Activated naive CD4-positive, alpha-beta T cell treated with Interleukin-2 at 50 U/mL for 16 hours (primary cell): ENCODE measurements around the gene MUCL3.
"Not testable (repeated sequence)": the region's sequence is repeated elsewhere in the genome, so short reads cannot be mapped to it uniquely, and the experiment has no call there.

Experiments
- DNase-seq: peaks from one replicate; pipeline ENCODE4 v3.0.0-alpha.2; 2020

Gene MUCL3

DNA sequence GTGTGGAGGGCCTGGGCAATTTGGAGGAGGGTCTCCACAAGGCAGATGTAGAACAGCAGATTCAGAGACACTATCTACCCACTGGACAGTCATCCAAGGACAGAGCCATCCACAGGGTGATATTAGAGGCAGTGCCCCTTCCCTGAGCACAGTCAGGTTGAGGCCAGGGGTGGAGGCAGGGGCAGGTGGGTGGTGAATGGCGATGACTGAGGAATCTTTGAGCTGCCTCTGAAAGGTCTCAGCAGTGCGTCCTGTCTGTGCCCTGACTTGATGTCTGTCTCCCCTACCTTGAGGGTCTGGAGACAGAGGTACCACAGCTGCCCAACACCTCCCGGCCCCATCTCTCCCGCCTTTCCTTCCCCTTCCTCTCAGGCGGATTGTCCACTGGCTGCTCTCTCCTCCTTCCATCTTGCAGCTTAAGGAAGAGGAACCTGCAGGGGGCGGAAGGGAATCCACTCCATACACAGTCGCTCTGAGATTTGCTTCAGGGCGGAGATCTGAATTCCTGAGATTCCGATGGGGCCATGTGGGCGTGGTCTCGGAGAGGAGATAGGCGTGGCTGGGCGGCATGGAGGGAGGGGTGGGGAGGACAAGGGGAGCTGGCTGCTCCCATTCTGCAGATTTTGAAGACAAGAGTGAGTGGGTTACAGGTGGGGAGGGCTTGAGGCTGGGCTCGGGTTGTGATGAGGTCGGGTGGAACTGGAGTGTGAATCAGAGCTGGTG is 1.7 kb downstream of the MUCL3 start:
- no peak for DNase-seq

DNA sequence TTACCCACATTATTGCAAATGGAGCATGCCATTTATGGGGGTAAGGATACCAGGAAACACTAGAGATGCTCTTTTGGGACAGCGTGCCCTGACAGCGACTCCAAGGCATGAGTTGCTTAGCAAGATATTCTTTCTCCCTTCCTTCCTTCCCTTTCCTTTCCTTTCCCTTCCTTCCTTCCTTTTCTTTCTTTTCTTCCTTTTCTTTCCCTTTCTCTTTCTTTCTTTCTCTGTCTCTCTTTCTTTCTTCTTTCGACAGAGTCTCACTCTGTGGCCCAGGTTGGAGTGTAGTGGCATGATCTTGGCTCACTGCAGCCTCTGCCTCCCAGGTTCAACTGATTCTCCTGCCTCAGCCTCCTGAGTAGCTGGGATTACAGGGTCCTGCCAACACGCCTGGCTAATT is 3.3 kb downstream of the MUCL3 start:
- DNase-seq, result no peak

DNA sequence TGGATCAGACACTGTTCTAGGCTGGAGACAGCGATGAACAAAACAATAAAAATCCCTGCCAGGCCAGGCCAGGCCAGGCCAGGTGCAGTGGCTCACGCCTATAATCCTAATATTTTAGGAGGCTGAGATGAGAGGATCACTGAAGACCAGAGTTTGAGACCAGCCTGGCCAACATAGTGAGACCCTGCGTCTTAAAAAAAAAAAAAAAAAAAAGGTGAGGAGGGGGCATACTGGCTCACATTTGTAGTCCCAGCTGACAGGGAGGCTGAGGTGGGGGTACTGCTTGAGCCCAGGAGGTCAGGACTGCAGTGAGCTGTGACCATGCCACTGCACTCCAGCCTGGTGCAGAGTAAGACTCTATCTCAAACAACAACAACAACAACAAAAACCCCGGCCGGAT is 4.5 kb downstream of the MUCL3 start:
- DNase-seq, result no peak

DNA sequence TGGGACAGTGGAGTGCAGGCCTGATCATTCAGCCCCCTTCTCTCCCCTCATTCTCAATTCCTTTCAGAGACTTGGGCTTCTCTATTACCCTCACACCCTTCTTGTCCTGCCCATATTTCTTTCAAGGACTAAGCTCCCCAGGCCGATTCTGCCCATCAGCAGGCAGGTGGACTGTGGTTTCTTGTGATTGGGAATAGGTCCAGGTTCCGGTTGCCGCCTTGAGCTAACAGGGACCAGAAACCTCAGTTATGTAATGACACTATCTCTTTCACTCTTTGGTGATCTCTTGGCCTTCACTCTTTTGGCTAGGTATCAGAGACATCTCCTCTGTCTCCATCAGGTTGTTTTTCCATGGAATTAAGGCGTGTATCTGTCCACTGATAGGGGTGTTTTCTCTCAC is 6.5 kb downstream of the MUCL3 start:
- DNase-seq, result no peak

DNA sequence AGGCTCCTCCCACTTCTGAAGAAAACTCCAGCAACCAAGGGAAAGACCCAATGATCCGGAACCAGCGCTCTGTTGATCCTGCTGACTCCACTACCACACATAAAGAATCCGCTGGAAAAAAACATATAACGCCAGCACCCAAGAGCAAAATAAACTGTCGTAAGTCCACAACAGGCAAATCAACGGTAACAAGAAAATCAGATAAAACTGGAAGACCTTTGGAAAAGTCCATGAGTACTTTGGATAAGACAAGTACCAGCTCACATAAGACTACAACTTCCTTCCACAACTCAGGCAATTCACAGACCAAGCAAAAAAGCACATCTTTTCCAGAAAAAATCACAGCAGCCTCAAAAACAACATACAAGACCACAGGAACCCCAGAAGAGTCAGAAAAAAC is 8.0 kb downstream of the MUCL3 start:
- no peak for DNase-seq

DNA sequence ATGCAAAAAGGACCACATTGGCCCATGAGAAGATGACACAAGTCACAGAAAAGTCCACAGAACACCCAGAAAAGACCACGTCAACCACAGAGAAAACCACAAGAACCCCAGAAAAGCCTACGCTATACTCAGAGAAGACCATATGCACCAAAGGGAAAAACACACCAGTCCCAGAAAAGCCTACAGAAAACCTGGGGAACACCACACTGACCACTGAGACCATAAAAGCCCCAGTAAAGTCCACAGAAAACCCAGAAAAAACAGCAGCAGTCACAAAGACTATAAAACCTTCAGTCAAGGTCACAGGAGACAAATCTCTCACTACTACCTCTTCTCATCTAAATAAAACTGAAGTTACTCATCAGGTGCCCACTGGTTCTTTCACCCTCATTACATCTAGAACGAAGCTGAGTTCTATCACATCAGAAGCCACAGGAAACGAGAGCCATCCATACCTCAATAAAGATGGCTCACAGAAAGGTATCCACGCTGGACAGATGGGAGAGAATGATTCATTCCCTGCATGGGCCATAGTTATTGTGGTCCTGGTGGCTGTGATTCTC is 11.2 kb downstream of the MUCL3 start:
- no peak for DNase-seq

DNA sequence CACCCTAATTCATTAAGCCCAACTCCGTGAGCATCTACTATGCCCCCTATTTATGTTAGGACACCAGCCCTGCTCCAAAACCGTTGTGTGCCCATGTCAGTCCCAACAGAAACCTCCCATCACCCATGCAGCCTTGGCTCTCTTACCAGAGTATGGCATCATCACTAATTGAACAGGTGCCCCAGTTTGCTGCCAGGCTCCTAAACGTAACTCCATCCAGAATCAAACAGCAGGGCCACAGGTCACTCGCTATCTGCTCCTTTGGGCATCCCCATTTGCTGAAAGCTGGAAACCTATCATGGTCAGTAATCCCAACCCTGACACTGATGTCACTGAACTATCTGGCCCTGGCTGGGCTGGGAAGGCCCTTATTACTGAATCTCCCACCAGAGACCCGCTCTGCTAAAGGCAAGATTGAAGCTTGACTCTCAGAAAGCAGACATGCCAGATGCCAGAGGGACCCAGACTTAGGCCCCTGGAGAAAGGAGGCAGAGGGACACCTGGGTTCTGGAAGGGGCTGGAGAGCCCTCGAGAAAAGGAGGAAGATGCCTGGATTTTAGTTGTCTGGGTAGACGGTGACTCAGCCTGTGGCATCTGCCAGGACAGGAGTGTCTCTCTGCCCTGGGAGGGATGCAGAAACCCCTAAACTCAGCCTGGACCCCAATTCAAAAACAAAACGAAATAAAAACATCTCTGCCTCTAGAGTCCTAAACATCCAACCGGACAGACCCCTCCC is 14.0 kb downstream of the MUCL3 start:
- no peak for DNase-seq

DNA sequence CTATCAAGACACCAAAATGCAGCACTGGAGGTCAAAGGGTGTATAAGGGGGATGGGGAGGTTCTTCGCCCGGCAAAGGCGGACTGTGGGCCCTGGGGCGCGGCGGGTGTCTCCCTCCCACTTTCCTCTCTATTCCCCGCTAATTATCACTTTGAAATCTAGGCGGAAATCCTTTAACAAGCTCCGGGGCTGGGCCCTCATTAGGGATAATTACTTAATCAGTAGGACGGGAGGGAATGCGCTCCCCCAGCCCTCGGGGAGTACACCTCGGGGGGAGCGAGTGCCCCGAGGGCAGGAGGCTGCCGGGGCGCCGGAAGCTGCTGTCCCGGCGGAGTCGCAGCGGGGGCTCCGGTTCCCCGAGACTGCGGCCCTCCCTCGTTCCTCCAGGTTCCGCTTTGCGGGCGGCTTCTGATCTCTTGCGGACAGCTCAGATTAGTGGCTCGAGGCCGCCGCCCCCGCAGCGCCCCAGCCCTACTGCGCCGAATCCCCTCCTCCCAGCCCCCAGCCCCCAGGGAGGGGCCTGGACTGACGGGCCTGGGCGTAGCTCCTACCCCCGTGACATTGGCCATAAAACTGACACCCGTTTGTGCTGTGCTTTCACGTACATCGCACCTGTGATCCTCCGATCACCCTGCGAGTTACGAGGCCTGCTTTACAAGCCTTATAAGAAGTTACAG is 14.7 kb downstream of the MUCL3 start:
- DNase-seq, result peak; percentile 75

DNA sequence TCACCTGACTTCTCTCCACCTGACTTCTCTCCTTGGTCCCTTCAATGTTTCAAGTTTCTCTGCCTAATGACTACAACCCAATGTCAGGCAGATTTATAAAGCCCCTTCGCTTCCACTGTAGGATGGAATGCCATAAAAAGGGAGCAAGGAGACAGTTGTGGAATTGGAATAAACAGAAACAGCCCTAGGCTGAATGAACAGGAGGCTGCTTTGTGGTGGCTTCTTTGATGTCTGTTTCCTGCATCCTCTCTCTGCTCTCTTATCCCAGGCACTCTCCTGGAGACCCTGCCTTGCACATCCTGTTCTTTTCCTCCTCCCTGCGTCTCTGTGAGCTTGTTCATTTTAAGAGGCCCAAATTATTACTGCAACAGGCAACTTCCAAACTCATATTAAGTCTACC is 16.9 kb downstream of the MUCL3 start:
- no peak for DNase-seq

DNA sequence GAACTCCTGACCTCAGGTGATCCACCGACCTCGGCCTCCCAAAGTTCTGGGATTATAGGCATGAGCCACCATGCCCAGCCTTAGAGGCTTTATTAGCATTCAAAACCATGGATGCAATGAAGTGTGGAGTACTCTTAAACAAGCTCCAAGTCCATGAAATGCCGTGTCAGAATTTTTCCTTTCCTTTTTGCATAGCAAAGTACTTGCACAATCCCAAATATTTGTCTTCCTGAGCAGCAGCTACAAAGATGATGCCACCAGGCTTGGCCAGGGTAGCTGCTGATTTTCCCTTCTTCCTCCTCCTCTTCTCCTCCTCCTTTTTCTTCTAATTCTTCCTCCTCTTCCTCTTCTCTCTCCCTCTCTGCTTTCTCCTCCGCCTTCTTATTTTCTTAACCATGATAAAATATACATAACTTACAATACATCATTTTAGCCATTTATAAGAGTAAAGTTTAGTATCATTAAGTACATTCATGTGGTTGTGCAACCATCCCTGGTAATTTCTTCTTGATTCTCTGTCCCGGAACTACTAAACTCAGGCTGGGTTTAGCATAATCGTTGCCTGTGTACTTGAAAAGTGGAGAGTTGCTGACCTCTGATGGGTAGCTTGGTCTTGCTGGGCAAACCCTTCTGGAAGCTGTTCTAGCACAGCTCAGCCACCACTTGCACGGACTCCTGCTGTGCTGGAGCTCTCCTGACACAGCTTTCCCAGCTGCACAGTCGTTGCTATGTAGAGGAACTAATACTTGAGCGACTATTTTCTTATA is 20.3 kb downstream of the MUCL3 start:
- DNase-seq, result no peak

DNA sequence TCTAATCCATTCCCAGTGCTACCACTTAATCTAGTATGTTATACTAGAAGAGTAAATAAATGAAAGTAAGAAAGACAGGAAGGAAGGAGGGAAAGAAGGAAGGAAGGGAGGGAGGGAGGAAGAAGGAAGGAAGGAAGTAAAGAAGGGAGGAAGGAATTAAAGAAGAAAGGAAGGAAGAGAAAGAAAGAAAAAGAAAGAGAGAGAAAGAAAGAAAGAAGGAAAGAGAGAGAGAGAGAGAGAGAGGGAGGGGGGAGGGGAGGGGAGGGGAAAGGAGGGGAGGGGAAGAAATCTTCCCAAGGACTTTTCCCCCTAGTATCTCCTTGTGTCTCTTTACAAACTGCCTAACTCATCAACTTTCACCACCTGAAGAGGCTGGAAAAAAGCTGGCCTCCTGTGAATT is 21.9 kb downstream of the MUCL3 start:
- DNase-seq, result no peak

DNA sequence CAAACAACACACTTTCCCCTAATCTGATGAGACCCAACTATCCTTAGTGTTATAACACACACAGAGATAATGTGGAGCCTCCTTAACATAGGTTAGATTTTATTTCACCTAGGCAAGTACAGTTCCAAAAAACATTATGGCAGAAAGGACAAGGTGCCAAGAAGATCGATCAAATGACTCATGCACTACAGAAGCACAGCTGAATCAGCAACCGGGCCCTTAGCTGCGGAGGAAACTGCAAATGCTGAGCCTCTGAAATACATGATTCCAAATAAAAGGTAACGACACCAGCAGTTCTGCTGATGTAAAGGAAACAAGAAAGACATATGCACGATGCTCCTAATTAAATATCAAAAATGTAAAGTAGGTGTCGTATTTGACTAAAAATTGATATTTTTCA is 22.9 kb downstream of the MUCL3 start:
- no peak for DNase-seq

DNA sequence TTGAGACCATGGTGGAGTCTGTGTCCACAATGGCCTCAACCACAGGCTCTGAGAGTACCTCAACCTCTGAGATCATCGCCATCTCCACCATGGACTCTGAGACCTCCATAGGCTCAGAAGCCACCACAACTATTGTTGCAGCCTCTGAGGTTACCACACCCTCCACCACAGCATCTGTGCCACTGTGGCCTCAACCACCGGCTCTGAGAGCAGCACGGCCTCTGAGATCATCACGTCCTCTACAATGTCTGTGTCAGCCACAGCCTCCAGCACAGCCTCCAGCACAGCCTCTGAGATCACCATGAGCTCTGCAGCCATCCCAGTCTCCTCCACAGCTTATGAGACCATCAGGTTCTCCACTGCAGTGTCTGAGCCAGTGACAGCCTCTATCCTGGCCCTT is 23.3 kb downstream of the MUCL3 start:
- DNase-seq, result no peak

DNA sequence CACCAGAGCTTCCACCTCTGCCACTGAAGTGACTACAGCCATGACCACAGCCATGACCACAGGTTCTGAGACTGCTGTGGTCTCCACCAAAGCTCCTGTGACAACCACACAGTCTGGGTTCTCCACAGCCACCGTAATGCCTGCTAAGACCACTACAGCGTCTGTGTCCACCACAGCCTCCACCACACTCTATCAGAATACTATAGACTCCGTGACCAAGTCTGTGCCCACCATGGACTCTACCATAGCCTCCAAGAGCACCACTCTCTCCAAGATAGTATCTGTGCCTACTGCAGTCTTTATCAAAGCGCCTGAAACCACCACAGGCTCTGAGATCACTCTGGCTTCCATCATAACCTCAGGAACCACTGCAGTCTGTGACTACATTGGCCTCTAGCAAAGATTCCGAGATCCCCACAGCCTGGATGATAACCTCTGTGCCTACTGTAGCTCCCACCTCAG is 24.4 kb downstream of the MUCL3 start:
- no peak for DNase-seq

DNA sequence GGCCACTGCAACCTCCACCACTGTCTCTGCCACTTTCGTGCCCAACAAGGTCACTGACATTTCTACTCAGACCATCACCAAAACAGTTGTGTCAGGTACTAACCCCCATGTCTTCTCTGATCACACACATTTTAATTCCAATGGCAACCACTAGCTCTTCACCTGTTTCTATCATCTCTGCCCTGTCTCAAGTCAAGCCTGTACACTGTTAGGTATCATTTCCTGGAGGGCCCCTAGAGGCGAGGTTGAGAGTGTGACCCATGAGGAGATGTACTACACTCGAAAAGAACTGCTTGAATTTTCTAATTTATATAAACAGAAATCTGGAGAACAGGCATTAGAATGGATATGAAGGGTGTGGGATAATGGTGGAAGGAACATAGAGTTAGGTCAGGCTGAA is 25.4 kb downstream of the MUCL3 start:
- no peak for DNase-seq

DNA sequence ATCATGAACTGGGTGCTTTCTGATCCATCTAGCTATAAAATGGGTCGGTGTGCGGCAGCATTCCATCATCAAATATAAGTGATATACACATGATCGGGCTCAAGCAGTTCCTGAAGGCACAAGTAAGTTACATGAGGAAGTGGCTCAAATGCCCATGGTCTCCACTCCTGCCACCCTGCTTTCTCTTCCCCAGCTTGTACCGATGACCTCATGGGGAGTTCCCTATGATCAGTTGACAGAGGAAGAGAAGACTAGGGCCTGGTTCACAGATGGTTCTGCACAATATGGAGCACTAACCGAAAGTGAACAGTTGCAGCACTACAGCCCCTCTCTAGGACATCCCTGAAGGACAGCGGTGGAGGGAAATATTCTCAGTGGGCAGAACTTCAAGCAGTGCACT is 28.4 kb downstream of the MUCL3 start:
- not testable (repeated sequence) for DNase-seq

DNA sequence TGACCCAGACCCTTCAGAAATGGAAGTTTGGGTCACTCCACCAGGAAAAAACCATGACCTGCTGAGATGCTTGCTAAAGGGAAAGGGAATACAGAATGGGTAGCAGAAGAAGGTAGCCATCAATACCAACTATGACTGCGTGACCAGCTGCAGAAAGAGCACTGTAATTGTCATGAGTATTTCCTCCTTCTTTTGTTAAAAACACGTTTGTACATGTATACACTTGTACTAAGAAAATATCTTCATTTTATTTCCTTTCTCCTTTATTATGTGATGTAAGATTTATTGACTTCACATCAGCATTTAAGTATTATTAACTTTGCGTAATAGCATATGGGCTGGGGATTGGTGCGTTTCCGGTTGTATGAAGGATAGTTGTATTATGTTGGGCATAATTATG is 30.2 kb downstream of the MUCL3 start:
- no peak for DNase-seq

DNA sequence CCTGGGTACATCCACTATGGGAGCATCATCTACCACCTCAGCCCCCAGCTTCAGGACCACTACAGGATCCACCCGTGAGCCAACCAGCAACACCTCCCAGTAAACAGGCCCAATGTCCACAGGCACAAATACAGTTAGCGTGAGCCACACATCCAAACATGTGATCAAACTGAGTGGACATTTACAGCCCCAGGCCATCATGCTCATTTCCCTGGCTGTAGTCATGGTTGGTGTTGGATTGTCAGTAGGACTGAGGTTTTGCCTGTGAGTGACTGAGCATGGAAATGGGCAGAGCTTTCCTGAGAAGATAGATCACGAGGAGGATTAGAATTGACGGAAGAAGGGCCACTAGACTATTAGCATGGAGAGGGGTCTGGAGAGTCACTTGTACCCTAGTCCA is 32.0 kb downstream of the MUCL3 start:
- DNase-seq, result no peak

DNA sequence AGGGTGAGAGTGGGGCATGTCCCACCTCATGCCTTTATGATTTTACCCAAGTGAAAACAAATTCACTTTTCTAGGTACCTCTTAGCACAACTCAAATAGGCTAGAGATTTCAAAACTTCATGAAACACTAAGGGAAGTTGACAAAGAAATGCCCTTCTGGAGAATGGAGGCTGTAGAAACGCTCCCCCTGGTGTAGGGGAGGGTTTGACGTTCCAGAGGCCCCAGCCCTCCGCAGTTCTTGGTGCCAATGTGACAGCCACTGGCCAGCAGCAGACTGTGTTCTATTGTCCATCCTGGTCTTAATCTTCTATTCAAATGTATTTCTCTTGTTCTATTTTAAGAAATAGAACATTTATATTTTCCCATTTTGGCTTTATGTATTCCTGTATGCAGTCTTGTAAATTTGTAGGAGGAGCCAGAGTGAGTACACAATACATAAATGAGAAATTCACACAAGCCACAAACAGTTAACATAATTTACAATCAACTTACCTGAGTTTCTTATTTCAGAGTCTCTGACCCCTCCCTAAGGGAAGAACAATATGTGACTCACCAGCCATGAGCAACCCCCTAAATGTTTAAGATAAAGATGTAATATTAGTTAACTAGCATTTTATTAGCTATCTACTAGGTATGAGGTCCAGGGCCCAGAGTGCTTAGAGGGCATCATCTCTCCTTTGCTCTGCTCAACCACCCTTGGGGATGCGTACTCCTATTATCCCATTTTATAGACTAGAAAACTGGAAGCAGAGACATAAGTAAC is 33.9 kb downstream of the MUCL3 start:
- DNase-seq, result no peak

DNA sequence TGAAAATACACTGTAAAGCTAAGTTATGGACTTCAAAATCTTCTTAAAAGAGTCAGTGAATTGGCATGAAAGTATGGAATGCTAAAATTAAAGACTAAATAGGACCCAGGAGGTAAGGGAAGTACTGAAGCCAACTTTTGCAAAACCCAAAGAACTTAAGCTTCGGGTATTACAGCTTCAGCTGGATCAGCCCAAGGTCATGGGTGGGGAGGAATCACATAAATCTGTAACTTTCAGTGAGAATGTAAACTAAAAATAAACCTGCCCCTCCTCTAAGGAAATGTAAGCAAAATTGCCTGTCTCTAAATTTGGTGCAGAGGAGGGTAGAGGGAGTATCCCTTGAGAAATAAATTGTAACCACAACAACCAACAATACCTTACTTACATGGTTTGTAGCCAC is 38.4 kb downstream of the MUCL3 start:
- no peak for DNase-seq

DNA sequence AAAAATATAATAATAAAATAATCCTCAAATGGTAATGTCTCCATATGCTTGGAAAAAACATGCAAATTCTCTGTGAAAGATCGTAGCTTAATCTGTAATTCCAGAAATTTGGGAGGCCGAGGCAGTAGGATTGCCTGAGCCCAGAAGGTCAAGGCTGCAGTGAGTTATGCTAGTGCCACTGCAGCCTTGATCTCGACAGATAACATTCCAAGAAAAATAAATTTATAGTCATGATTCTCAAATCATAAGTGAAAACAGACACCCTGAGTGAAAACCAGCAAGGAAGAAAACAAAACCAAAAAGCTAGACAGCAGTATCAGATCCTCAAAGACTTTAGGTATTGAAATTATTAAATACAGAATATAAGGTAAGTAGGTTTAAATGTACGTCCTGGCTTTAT is 38.9 kb downstream of the MUCL3 start:
- no peak for DNase-seq
